ENCODE results near the gene IRF9.

IRF9 gene

DNA sequence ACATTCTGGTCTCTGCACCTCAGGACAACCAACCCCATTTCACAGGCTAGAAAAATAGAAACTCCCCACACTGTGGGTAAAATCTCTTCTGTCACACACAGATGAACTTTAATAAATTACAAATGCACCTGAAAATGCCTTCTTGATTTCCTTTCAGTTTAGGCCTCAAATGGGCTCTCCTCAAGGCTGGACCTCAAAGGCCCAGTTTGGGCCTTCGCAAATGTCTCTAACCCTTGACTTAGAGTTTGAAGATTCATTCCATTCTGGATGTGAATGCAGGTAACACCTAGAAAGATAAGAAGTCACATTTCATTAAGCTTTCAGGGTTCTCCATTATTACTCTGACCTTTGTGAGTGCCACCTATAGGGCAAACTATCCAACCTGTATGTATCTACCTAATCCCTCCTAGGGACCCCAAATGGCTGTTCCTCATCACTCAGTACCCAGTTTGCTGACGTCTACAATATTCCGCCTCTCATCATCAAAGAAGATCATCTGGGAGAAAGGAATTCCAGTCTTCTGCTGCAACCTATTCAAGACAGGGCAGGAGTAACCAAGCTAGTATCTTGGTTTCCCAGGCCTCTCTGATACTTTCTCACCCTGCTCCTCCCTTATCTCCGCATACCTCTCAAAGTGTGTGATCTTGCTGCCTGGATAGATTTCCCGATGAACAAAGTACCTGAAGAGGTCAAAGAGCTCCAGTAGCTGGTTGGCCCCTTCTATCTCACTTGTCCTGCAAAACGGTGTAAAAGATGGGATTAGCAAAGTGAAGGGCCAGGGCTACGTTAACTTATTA lies 53.0 kb downstream of the IRF9 start:
- DNase-seq (ENCODE audit: low read depth in 2 of 3, low spot score in 1 of 3) = no peak

- DNase-seq (ENCODE audit: low read depth in 2 of 3, low spot score in 1 of 3) = peak; percentile 74 to 77 (median 76)
Measured at GRCh38 chr14:24215495-24216344, 54.7 kb downstream of the IRF9 start, which contains the start of gene MDP1. MDP1 (minus strand) TSS chr14:24216066; CDS start chr14:24215955, 111 bp downstream.
